ENCODE results near the gene OR51T1.

OR51T1 gene

GRCh38 chr11:4926608-4927007, 44.9 kb downstream of the OR51T1 start:
- no peak for DNase-seq (ENCODE audit: low read depth, low spot score)

Measured in activated CD4-positive, CD25-positive, alpha-beta regulatory T cell treated with anti-CD3 and anti-CD28 coated beads, Interleukin-2, amount 50 U/mL, for 16 hours (primary cell).